LHCN-M2 (cell line): ENCODE data around the gene SH3BP2. TPM values are rescaled to one million over a fixed set of nuclear protein-coding genes. Genes with fewer than 3 reads are reported as not detected.

ENCODE experiments used
- DNase-seq: peaks from one replicate; pipeline ENCODE4 v3.0.0-alpha.2; 2012; ENCODE audit warnings: low read depth
- total RNA-seq: library from RNA; depleted of rRNA; stranded (reverse); fragments of >200 nt; gene quantifications from 2 replicates; pipeline ENCODE4 v1.2.3, GENCODE V29; 2014

SH3BP2 gene
- total RNA-seq, 1 experiment from 2014 or later, result 31.7 TPM

- no peak for DNase-seq
Measured at GRCh38 chr4:2802618-2803531, 10.0 kb downstream of the SH3BP2 start.

- no peak for DNase-seq
Measured at GRCh38 chr4:2803624-2804448, 11.0 kb downstream of the SH3BP2 start.

- DNase-seq, result no peak
Measured at GRCh38 chr4:2804449-2804972, 11.6 kb downstream of the SH3BP2 start.

GRCh38 chr4:2804973-2805501 lies 12.2 kb downstream of the SH3BP2 start:
- no peak for DNase-seq

- no peak for DNase-seq
Measured at GRCh38 chr4:2805712-2806389, 13.0 kb downstream of the SH3BP2 start.

- DNase-seq, result peak; percentile 18
Measured at GRCh38 chr4:2806390-2807355, 13.8 kb downstream of the SH3BP2 start.

GRCh38 chr4:2807571-2807970 lies 14.7 kb downstream of the SH3BP2 start:
- DNase-seq, result no peak

- DNase-seq, result no peak
Measured at GRCh38 chr4:2808001-2808400, 15.1 kb downstream of the SH3BP2 start.

- no peak for DNase-seq
Measured at GRCh38 chr4:2809610-2810180, 16.8 kb downstream of the SH3BP2 start.

GRCh38 chr4:2810388-2810787 lies 17.5 kb downstream of the SH3BP2 start:
- no peak for DNase-seq

GRCh38 chr4:2811830-2812611 lies 19.1 kb downstream of the SH3BP2 start:
- peak; percentile 93 for DNase-seq

GRCh38 chr4:2812612-2813354 lies 19.9 kb downstream of the SH3BP2 start:
- DNase-seq, result peak; percentile 35

- no peak for DNase-seq
Measured at GRCh38 chr4:2813446-2814405, 20.8 kb downstream of the SH3BP2 start.

GRCh38 chr4:2814627-2815270 lies 21.9 kb downstream of the SH3BP2 start:
- no peak for DNase-seq

GRCh38 chr4:2816401-2816954 lies 23.6 kb downstream of the SH3BP2 start:
- no peak for DNase-seq

GRCh38 chr4:2817137-2817536 lies 24.3 kb downstream of the SH3BP2 start:
- DNase-seq, result no peak
